Measurements from ENCODE around the gene LCN6.

DNA sequence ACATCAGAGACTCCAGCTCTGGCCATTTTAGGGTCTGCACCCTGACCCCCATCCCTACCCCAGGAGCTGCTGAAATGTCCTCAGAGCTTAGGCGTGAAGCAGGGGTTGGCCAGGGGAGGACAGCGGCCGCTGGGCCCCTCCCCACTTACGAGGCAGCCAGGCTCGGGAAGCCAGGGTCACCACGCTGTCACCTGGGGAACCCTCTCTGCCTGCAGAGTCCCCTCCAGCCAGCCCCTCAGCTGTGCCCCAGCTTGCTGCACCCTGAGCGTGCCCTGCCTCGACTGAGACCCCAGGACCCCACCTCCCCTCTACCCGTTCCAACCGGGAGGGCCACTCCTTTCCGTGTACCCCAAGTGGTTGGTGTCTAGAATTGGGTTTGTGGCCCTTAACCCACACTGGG, 8.3 kb downstream of the LCN6 start:
- TF ChIP-seq, protein P1, sequence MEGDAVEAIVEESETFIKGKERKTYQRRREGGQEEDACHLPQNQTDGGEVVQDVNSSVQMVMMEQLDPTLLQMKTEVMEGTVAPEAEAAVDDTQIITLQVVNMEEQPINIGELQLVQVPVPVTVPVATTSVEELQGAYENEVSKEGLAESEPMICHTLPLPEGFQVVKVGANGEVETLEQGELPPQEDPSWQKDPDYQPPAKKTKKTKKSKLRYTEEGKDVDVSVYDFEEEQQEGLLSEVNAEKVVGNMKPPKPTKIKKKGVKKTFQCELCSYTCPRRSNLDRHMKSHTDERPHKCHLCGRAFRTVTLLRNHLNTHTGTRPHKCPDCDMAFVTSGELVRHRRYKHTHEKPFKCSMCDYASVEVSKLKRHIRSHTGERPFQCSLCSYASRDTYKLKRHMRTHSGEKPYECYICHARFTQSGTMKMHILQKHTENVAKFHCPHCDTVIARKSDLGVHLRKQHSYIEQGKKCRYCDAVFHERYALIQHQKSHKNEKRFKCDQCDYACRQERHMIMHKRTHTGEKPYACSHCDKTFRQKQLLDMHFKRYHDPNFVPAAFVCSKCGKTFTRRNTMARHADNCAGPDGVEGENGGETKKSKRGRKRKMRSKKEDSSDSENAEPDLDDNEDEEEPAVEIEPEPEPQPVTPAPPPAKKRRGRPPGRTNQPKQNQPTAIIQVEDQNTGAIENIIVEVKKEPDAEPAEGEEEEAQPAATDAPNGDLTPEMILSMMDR (IDR thresholded peaks at IDR 0.05; ENCODE audit: insufficient read depth, low read length, poor library complexity, severe bottlenecking): no peak
- TF ChIP-seq EZH2phosphoT487 (conservative IDR thresholded peaks at IDR 0.05; ENCODE audit: low read length): no peak

Data from SU-DHL-6 (cell line).